Adrenal gland (tissue), 5 donors: ENCODE results near the gene PLBD2.

Source experiments
- POLR2A ChIP-seq, 2 donors: fragments of 450-650 bp; IDR thresholded peaks; one replicate each; pipeline ENCODE4 v1.6.1; 2017; ENCODE audit warnings: antibody characterized with exemption in 2 of 2, mild to moderate bottlenecking in 2 of 2, moderate library complexity in 1 of 2
- TF ChIP-seq, protein P1 (sequence below), 6 experiments: fragments of 450-650 bp in 4 of 6; fragments of 200-600 bp in 2 of 6; sonication (generic) in 1 of 6; IDR thresholded peaks; 1 replicate in 5 of 6; 2 replicates in 1 of 6; pipeline versions ENCODE4 v1.5.1 to v1.8.0; 2016 to 2021; ENCODE audit warnings: antibody characterized with exemption in 6 of 6, mild to moderate bottlenecking in 2 of 6, moderate library complexity in 1 of 6
- donor health status: DM: no; HTN: no; CAD: no.

- TF ChIP-seq, protein P1, sequence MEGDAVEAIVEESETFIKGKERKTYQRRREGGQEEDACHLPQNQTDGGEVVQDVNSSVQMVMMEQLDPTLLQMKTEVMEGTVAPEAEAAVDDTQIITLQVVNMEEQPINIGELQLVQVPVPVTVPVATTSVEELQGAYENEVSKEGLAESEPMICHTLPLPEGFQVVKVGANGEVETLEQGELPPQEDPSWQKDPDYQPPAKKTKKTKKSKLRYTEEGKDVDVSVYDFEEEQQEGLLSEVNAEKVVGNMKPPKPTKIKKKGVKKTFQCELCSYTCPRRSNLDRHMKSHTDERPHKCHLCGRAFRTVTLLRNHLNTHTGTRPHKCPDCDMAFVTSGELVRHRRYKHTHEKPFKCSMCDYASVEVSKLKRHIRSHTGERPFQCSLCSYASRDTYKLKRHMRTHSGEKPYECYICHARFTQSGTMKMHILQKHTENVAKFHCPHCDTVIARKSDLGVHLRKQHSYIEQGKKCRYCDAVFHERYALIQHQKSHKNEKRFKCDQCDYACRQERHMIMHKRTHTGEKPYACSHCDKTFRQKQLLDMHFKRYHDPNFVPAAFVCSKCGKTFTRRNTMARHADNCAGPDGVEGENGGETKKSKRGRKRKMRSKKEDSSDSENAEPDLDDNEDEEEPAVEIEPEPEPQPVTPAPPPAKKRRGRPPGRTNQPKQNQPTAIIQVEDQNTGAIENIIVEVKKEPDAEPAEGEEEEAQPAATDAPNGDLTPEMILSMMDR (IDR thresholded peaks at IDR 0.05) = no peak
- TF ChIP-seq POLR2A (IDR thresholded peaks at IDR 0.05) = no peak
Measured at GRCh38 chr12:113414519-113415038, 56.2 kb downstream of the PLBD2 start.
